OCI-LY3 (cell line): ENCODE results near the gene SCAI.
"Not testable (repeated sequence)": the region's sequence is repeated elsewhere in the genome, so short reads cannot be mapped to it uniquely, and the experiment has no call there.

Experiments used
- H2AFZ ChIP-seq: fragments of 200-600, 300-600 bp; shearing (Covaris generic); 2 replicates; pipeline ENCODE4 v1.6.0; 2014; ENCODE audit warnings: antibody characterized with exemption, low read depth, low read length
- H3K27ac ChIP-seq: fragments of 200-600, 300-600 bp; sonication (generic); 2 replicates; pipeline ENCODE4 v1.5.1; 2014; ENCODE audit warnings: mild to moderate bottlenecking, low read length, moderate library complexity, mixed read lengths
- H3K27me3 ChIP-seq: fragments of 200-600, 300-600 bp; sonication (generic); 2 replicates; pipeline ENCODE4 v1.6.1; 2014; ENCODE audit warnings: low read depth, low read length, mixed read lengths
- H3K36me3 ChIP-seq: fragments of 200-600, 300-600 bp; sonication (generic); replicated peaks from 2 replicates; pipeline ENCODE3; 2014; ENCODE audit warnings: low read depth, low read length, mixed read lengths
- H3K4me1 ChIP-seq: fragments of 300-600, 200-600 bp; sonication (generic); 2 replicates; pipeline ENCODE4 v1.6.1; 2014; ENCODE audit warnings: low read length, mixed read lengths
- H3K4me2 ChIP-seq: fragments of 200-600, 300-600 bp; sonication (generic); 2 replicates; pipeline ENCODE4 v1.6.1; 2014; ENCODE audit warnings: low read length, mixed read lengths
- H3K4me3 ChIP-seq: fragments of 300-600, 200-600 bp; sonication (generic); 2 replicates; pipeline ENCODE4 v1.5.1; 2014; ENCODE audit warnings: antibody characterized with exemption, mild to moderate bottlenecking, low read length, moderate library complexity
- H3K79me2 ChIP-seq: fragments of 300-600, 200-600 bp; shearing (Covaris generic); 2 replicates; pipeline ENCODE4 v1.6.1; 2014; ENCODE audit warnings: mild to moderate bottlenecking, low read length, mixed read lengths
- H3K9ac ChIP-seq: fragments of 300-600, 200-600 bp; shearing (Covaris generic); 2 replicates; pipeline ENCODE4 v1.6.0; 2014; ENCODE audit warnings: mild to moderate bottlenecking, low read length, moderate library complexity
- H3K9me3 ChIP-seq: fragments of 200-600, 300-600 bp; shearing (Covaris generic); 2 replicates; pipeline ENCODE4 v1.6.1; 2014; ENCODE audit warnings: low read length, mixed read lengths; ENCODE audit not compliant: insufficient read depth
- H4K20me1 ChIP-seq: fragments of 200-600, 300-600 bp; sonication (generic); 2 replicates; pipeline ENCODE4 v1.6.1; 2016; ENCODE audit warnings: low read length, mixed read lengths; ENCODE audit not compliant: insufficient read depth
- CTCF ChIP-seq: fragments of 200-600, 300-600 bp; sonication (generic); IDR thresholded peaks from 2 replicates; pipeline ENCODE4 v1.5.1; 2014; ENCODE audit warnings: antibody characterized with exemption, low read length, low read depth
- EZH2phosphoT487 ChIP-seq: fragments of 200-600 bp; shearing (Covaris generic); IDR thresholded peaks from 2 replicates; pipeline ENCODE4 v1.6.1; 2018; ENCODE audit warnings: antibody characterized with exemption, mixed run types, low read depth

SCAI gene

GRCh38 chr9:125110464-125110863, 32.9 kb downstream of the SCAI start:
- no peak overlapping the region for H2AFZ ChIP-seq
- no peak overlapping the region for H3K4me3 ChIP-seq
- TF ChIP-seq CTCF (no peak), EZH2phosphoT487 (no peak)
- H3K9ac ChIP-seq: no peak overlapping the region
- H4K20me1 ChIP-seq: no peaks in the 10 kb centered on the region
- H3K9me3 ChIP-seq: 0 out of 2 replicates have a peak, but pooled peaks cover 3% of the 10 kb centered on the region
- H3K27ac ChIP-seq: no peak overlapping the region
- no peaks in the 10 kb centered on the region for H3K4me1 ChIP-seq
- no peak overlapping the region for H3K4me2 ChIP-seq
- H3K27me3 ChIP-seq: no peaks in the 10 kb centered on the region
- no peaks in the 10 kb centered on the region for H3K79me2 ChIP-seq
- peaks cover 8% of the 10 kb centered on the region for H3K36me3 ChIP-seq

GRCh38 chr9:125108541-125108940, 34.8 kb downstream of the SCAI start:
- not testable (repeated sequence) for H3K9me3 ChIP-seq, H3K36me3 ChIP-seq, H3K79me2 ChIP-seq, H3K4me3 ChIP-seq, H2AFZ ChIP-seq, H3K4me1 ChIP-seq, H3K9ac ChIP-seq, H3K4me2 ChIP-seq, H4K20me1 ChIP-seq, H3K27ac ChIP-seq, H3K27me3 ChIP-seq

GRCh38 chr9:125106285-125106893, 36.9 kb downstream of the SCAI start:
- Histone ChIP-seq H3K9me3 (no peaks in the 10 kb centered on the region), H4K20me1 (no peaks in the 10 kb centered on the region), H3K9ac (no peak overlapping the region), H3K4me1 (no peaks in the 10 kb centered on the region), H3K4me3 (no peak overlapping the region), H2AFZ (no peak overlapping the region), H3K27ac (no peak overlapping the region), H3K36me3 (no peaks in the 10 kb centered on the region), H3K27me3 (no peaks in the 10 kb centered on the region), H3K79me2 (no peaks in the 10 kb centered on the region), H3K4me2 (no peak overlapping the region)
- no peak for TF ChIP-seq EZH2phosphoT487
- no peak for TF ChIP-seq CTCF

- H4K20me1 ChIP-seq: no peaks in the 10 kb centered on the region
- H3K4me2 ChIP-seq: no peak overlapping the region
- no peak overlapping the region for H3K9ac ChIP-seq
- H3K79me2 ChIP-seq: no peaks in the 10 kb centered on the region
- H3K4me3 ChIP-seq: no peak overlapping the region
- no peaks in the 10 kb centered on the region for H3K36me3 ChIP-seq
- no peaks in the 10 kb centered on the region for H3K27me3 ChIP-seq
- no peak overlapping the region for H3K27ac ChIP-seq
- no peaks in the 10 kb centered on the region for H3K4me1 ChIP-seq
- no peaks in the 10 kb centered on the region for H3K9me3 ChIP-seq
- H2AFZ ChIP-seq: no peak overlapping the region
- TF ChIP-seq CTCF (no peak), EZH2phosphoT487 (no peak)
Measured at GRCh38 chr9:125103770-125104460, 39.4 kb downstream of the SCAI start.
